Tibial nerve (tissue), 4 donors: ENCODE measurements around the gene SHROOM2. TPM values are rescaled to one million over a fixed set of nuclear protein-coding genes. Genes with fewer than 3 reads are reported as not detected.

Experiments
- DNase-seq, 2 donors: peaks; one replicate each; pipeline ENCODE4 v3.0.0-alpha.2; 2019; ENCODE audit warnings: low spot score in 2 of 2
- H3K27ac ChIP-seq, 4 donors: fragments of 200-600 bp; sonication (generic) in 3 of 4; one replicate each; pipeline ENCODE4 v1.5.1; 2017 to 2019; ENCODE audit warnings: mild to moderate bottlenecking in 1 of 4
- H3K27me3 ChIP-seq, 2 donors: fragments of 200-600 bp; sonication (generic) in 1 of 2; one replicate each; pipeline versions ENCODE4 v1.5.1 to v1.6.0; 2017 to 2019
- H3K36me3 ChIP-seq, 3 donors: fragments of 200-600 bp; sonication (generic); one replicate each; pipeline ENCODE4 v1.5.1; 2018 to 2019
- H3K4me1 ChIP-seq, 4 donors: fragments of 200-600 bp; sonication (generic) in 3 of 4; one replicate each; pipeline ENCODE4 v1.5.1; 2017 to 2019
- H3K4me3 ChIP-seq, 4 donors: fragments of 200-600 bp; sonication (generic) in 3 of 4; one replicate each; pipeline ENCODE4 v1.5.1; 2017 to 2019; ENCODE audit warnings: mild to moderate bottlenecking in 1 of 4, moderate library complexity in 1 of 4
- H3K9me3 ChIP-seq, 4 donors: fragments of 200-600 bp; sonication (generic) in 3 of 4; one replicate each; pipeline ENCODE4 v1.5.1; 2017 to 2019
- EP300 ChIP-seq, 2 donors: sonication (generic); formaldehyde crosslinking; IDR thresholded peaks; one replicate each; pipeline ENCODE4 v1.6.1; 2017; ENCODE audit warnings: antibody characterized with exemption in 2 of 2, mild to moderate bottlenecking in 1 of 2
- POLR2A ChIP-seq, 2 donors: fragments of 450-650 bp; IDR thresholded peaks; one replicate each; pipeline ENCODE4 v1.6.1; 2017; ENCODE audit warnings: antibody characterized with exemption in 2 of 2, mild to moderate bottlenecking in 2 of 2, moderate library complexity in 2 of 2
- WGBS, 2 donors: methylation state at CpG; one replicate each; pipeline ENCODE4 v1.1.5; 2018; 5-methylcytosine and 5-hydroxymethylcytosine counted together
- total RNA-seq, 4 donors: library from RNA; depleted of rRNA; stranded (reverse); fragments of >200 nt; gene quantifications; one replicate each; pipeline ENCODE4 v1.1.0, GENCODE V29; 2016
- TF ChIP-seq, protein P1 (sequence below), 5 experiments: fragments of 200-600 bp in 3 of 5; fragments of 450-650 bp in 2 of 5; sonication (generic) in 3 of 5; IDR thresholded peaks; one replicate each; pipeline ENCODE4 v1.5.1; 2016 to 2019; ENCODE audit warnings: antibody characterized with exemption in 5 of 5, mild to moderate bottlenecking in 3 of 5, moderate library complexity in 2 of 5

Gene SHROOM2
- total RNA-seq, 4 donors from 2014 or later: 2.7 to 5.0 (median 3.6) TPM

- Histone ChIP-seq H3K27me3 (no peaks in the 10 kb centered on the region), H3K9me3 (no peaks in the 10 kb centered on the region), H3K4me3 (no peak overlapping the region), H3K36me3 (no peaks in the 10 kb centered on the region), H3K4me1 (no peaks in the 10 kb centered on the region), H3K27ac (no peak overlapping the region)
- DNase-seq: no peak
- TF ChIP-seq, protein P1, sequence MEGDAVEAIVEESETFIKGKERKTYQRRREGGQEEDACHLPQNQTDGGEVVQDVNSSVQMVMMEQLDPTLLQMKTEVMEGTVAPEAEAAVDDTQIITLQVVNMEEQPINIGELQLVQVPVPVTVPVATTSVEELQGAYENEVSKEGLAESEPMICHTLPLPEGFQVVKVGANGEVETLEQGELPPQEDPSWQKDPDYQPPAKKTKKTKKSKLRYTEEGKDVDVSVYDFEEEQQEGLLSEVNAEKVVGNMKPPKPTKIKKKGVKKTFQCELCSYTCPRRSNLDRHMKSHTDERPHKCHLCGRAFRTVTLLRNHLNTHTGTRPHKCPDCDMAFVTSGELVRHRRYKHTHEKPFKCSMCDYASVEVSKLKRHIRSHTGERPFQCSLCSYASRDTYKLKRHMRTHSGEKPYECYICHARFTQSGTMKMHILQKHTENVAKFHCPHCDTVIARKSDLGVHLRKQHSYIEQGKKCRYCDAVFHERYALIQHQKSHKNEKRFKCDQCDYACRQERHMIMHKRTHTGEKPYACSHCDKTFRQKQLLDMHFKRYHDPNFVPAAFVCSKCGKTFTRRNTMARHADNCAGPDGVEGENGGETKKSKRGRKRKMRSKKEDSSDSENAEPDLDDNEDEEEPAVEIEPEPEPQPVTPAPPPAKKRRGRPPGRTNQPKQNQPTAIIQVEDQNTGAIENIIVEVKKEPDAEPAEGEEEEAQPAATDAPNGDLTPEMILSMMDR (IDR thresholded peaks at IDR 0.05): no peak
- TF ChIP-seq POLR2A (IDR thresholded peaks at IDR 0.05) (no peak), EP300 (IDR thresholded peaks at IDR 0.05) (no peak)
- WGBS, 2 donors: 55 to 61% methylated on average over 12 to 13 of the region's 13 CpGs
These were observed 80.4 kb downstream of the SHROOM2 start for GRCh38 chrX:9866633-9867032.

GRCh38 chrX:9867226-9867625 lies 81.0 kb downstream of the SHROOM2 start:
- Histone ChIP-seq H3K36me3 (no peaks in the 10 kb centered on the region), H3K27ac (no peak overlapping the region), H3K4me1 (no peaks in the 10 kb centered on the region), H3K4me3 (no peak overlapping the region), H3K27me3 (no peaks in the 10 kb centered on the region), H3K9me3 (no peaks in the 10 kb centered on the region)
- no peak for DNase-seq
- WGBS, 2 donors: 50 to 66% methylated on average over 9 of the region's 9 CpGs
- TF ChIP-seq, protein P1 (IDR thresholded peaks at IDR 0.05): no peak
- no peak for TF ChIP-seq POLR2A (IDR thresholded peaks at IDR 0.05)
- TF ChIP-seq EP300 (IDR thresholded peaks at IDR 0.05): no peak

DNA sequence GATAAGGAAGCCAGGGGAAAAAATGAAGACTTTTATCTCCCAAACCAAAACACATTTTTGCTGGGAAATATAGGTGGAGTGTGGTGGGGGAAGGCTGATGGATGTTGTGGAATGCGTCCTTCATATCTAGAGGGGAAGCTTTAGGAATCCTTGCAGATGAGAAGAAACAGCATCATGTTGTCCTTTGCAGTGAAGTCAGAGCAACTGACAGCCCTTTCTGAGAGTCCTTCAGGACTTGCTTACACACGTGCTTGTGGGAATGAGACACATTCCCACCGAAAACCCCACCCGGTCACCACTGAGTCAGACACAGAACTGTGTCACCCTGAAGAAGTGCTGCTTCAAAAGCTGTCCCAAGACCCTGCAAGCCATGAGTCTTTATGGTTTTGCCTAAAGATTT lies 81.5 kb downstream of the SHROOM2 start:
- Histone ChIP-seq H3K4me3 (no peak overlapping the region), H3K27ac (no peak overlapping the region), H3K36me3 (no peaks in the 10 kb centered on the region), H3K27me3 (no peaks in the 10 kb centered on the region), H3K9me3 (no peaks in the 10 kb centered on the region), H3K4me1 (no peaks in the 10 kb centered on the region)
- WGBS, 2 donors: 65 to 88% methylated on average over 4 of the region's 4 CpGs
- TF ChIP-seq, protein P1 (IDR thresholded peaks at IDR 0.05): no peak
- TF ChIP-seq EP300 (IDR thresholded peaks at IDR 0.05) (no peak), POLR2A (IDR thresholded peaks at IDR 0.05) (no peak)
- no peak for DNase-seq

GRCh38 chrX:9871701-9872268 lies 85.6 kb downstream of the SHROOM2 start:
- no peak for DNase-seq
- TF ChIP-seq EP300 (IDR thresholded peaks at IDR 0.05) (no peak), POLR2A (IDR thresholded peaks at IDR 0.05) (no peak)
- TF ChIP-seq, protein P1 (IDR thresholded peaks at IDR 0.05): no peak
- 17 to 44% methylated on average over 1 of the region's 1 CpG for WGBS, 2 donors
- H3K36me3 ChIP-seq: no peaks in the 10 kb centered on the region
- H3K4me1 ChIP-seq: no peaks in the 10 kb centered on the region
- H3K9me3 ChIP-seq: no peaks in the 10 kb centered on the region
- H3K27ac ChIP-seq: no peak overlapping the region
- H3K27me3 ChIP-seq: no peaks in the 10 kb centered on the region
- H3K4me3 ChIP-seq: no peak overlapping the region

DNA sequence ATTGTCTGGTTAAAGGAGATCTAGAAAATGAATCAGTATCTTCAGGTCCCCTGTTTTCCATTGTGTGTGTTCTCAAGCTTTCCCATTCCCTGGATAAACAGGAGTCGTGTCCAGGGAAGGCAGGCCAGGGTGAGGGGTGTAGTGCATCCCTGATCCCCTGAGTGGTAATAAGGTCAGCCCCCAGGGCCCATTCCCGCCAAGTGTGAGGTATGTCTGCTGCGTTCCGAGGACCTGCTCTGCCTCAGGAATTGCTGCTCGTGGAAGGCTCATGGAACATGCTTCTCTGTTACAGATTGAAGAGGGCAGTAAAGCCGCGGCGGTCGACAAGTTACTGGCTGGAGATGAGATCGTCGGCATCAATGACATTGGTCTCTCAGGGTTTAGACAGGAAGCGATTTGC lies 87.1 kb downstream of the SHROOM2 start:
- H3K27me3 ChIP-seq: peaks cover 0 to 4% of the 10 kb centered on the region in 2 donors
- no peaks in the 10 kb centered on the region for H3K9me3 ChIP-seq
- no peaks in the 10 kb centered on the region for H3K36me3 ChIP-seq
- 86 to 97% methylated on average over 11 to 12 of the region's 12 CpGs for WGBS, 2 donors
- no peak overlapping the region for H3K27ac ChIP-seq
- H3K4me3 ChIP-seq: no peak overlapping the region
- TF ChIP-seq, protein P1 (IDR thresholded peaks at IDR 0.05): no peak
- TF ChIP-seq POLR2A (IDR thresholded peaks at IDR 0.05) (no peak), EP300 (IDR thresholded peaks at IDR 0.05) (no peak)
- no peaks in the 10 kb centered on the region for H3K4me1 ChIP-seq
- DNase-seq: no peak
